Neural cell (in vitro differentiated cells): ENCODE measurements around the gene CEMIP. TPM values are rescaled to one million over a fixed set of nuclear protein-coding genes. Genes with fewer than 3 reads are reported as not detected.

Experiments used
- H2AFZ ChIP-seq: fragments of 200-600, 300-800 bp; sonication (generic), shearing (Covaris generic); 2 replicates; pipeline ENCODE4 v1.6.0; 2014; ENCODE audit warnings: low read depth, mild to moderate bottlenecking, antibody characterized with exemption, low read length, moderate library complexity
- H3F3A ChIP-seq: fragments of 200-600 bp; shearing (Covaris generic); 2 replicates; pipeline ENCODE4 v1.6.1; 2016; ENCODE audit warnings: mild to moderate bottlenecking, moderate library complexity, mixed read lengths, antibody characterized with exemption, low read length; ENCODE audit not compliant: insufficient read depth, poor library complexity, severe bottlenecking
- H3K27ac ChIP-seq: fragments of 200-600, 300-800 bp; sonication (generic), shearing (Covaris generic); 2 replicates; pipeline ENCODE4 v1.5.1; 2014; ENCODE audit warnings: mild to moderate bottlenecking, low read length, moderate library complexity
- H3K27me3 ChIP-seq: fragments of 300-800, 200-600 bp; sonication (generic), shearing (Covaris generic); 2 replicates; pipeline ENCODE4 v1.6.0; 2014; ENCODE audit warnings: mild to moderate bottlenecking, low read depth, low read length, moderate library complexity; ENCODE audit not compliant: insufficient read depth
- H3K36me3 ChIP-seq: fragments of 300-800, 200-600 bp; sonication (generic), shearing (Covaris generic); 2 replicates; pipeline ENCODE4 v1.5.1; 2014; ENCODE audit warnings: mild to moderate bottlenecking, antibody characterized with exemption, low read length, moderate library complexity; ENCODE audit not compliant: insufficient read depth
- H3K4me2 ChIP-seq: fragments of 300-800, 200-600 bp; sonication (generic), shearing (Covaris generic); 2 replicates; pipeline ENCODE4 v1.6.0; 2014; ENCODE audit warnings: mild to moderate bottlenecking, low read length
- H3K4me3 ChIP-seq: fragments of 300-800, 200-600 bp; sonication (generic), shearing (Covaris generic); 2 replicates; pipeline ENCODE4 v1.5.1; 2014; ENCODE audit warnings: mild to moderate bottlenecking, low read length, moderate library complexity
- H3K79me2 ChIP-seq: fragments of 200-600 bp; shearing (Covaris generic); replicated peaks from 2 replicates; pipeline ENCODE4 v1.6.0; 2014; ENCODE audit warnings: mild to moderate bottlenecking, low read length, moderate library complexity; ENCODE audit not compliant: insufficient read depth
- H3K9ac ChIP-seq: fragments of 300-800, 200-600 bp; sonication (generic), shearing (Covaris generic); 2 replicates; pipeline ENCODE4 v1.6.1; 2016; ENCODE audit warnings: mild to moderate bottlenecking, low read length, mixed read lengths
- H3K9me2 ChIP-seq: fragments of 200-600 bp; shearing (Covaris generic); 2 replicates; pipeline ENCODE4 v1.6.1; 2016; ENCODE audit warnings: mild to moderate bottlenecking, low read length, mixed read lengths; ENCODE audit not compliant: insufficient read depth
- H3K9me3 ChIP-seq: fragments of 200-600, 300-800 bp; sonication (generic), shearing (Covaris generic); 2 replicates; pipeline ENCODE4 v1.6.1; 2016; ENCODE audit warnings: mild to moderate bottlenecking, mixed run types, low read length, moderate library complexity, mixed read lengths
- H4K20me1 ChIP-seq: fragments of 200-600 bp; shearing (Covaris generic); 2 replicates; pipeline ENCODE4 v1.6.1; 2016; ENCODE audit warnings: mild to moderate bottlenecking, mixed run types; ENCODE audit not compliant: insufficient read depth
- CTCF ChIP-seq: fragments of 450-650 bp; IDR thresholded peaks from 2 replicates; pipeline ENCODE4 v1.5.1; 2014; ENCODE audit warnings: antibody characterized with exemption, mild to moderate bottlenecking, moderate library complexity; ENCODE audit not compliant: poor library complexity, severe bottlenecking
- EP300 ChIP-seq: fragments of 450-650 bp; conservative IDR thresholded peaks from 2 replicates; pipeline ENCODE4 v1.6.1; 2014; ENCODE audit warnings: antibody characterized with exemption, mild to moderate bottlenecking, moderate library complexity; ENCODE audit not compliant: poor library complexity, severe bottlenecking
- EZH2 ChIP-seq: fragments of 200-600, 300-800 bp; shearing (Covaris generic), sonication (generic); IDR thresholded peaks from 2 replicates; pipeline ENCODE4 v1.6.1; 2014; ENCODE audit warnings: antibody characterized with exemption, low read length, borderline replicate concordance, mild to moderate bottlenecking; ENCODE audit not compliant: insufficient read depth, poor library complexity, severe bottlenecking
- MXI1 ChIP-seq: fragments of 450-650 bp; conservative IDR thresholded peaks from 2 replicates; pipeline ENCODE4 v1.6.1; 2014; ENCODE audit warnings: antibody characterized with exemption, mild to moderate bottlenecking; ENCODE audit not compliant: poor library complexity, severe bottlenecking
- POLR2AphosphoS5 ChIP-seq: IDR thresholded peaks from 2 replicates; pipeline ENCODE4 v1.6.1; 2012
- RAD21 ChIP-seq: fragments of 450-650 bp; conservative IDR thresholded peaks from 2 replicates; pipeline ENCODE4 v1.6.1; 2014; ENCODE audit warnings: antibody characterized with exemption, mild to moderate bottlenecking, moderate library complexity
- REST ChIP-seq: IDR thresholded peaks from 2 replicates; pipeline ENCODE4 v1.6.1; 2012; ENCODE audit warnings: borderline replicate concordance
- SMC3 ChIP-seq: fragments of 450-650 bp; conservative IDR thresholded peaks from 2 replicates; pipeline ENCODE4 v1.6.1; 2014; ENCODE audit warnings: antibody characterized with exemption, mild to moderate bottlenecking, moderate library complexity; ENCODE audit not compliant: poor library complexity
- TAF1 ChIP-seq: IDR thresholded peaks from 2 replicates; pipeline ENCODE4 v1.6.1; 2012; ENCODE audit warnings: low read depth
- polyA plus RNA-seq: library from polyadenylated mRNA; depleted of rRNA; stranded (reverse); fragments of >200 nt; gene quantifications from 2 replicates; pipeline ENCODE4 v1.2.3, GENCODE V29; 2014

CEMIP gene
- polyA plus RNA-seq, 1 donor from 2014 or later = 0.04 TPM

GRCh38 chr15:80912673-80913072 is 133.5 kb downstream of the CEMIP start:
- H3K9me3 ChIP-seq = no peaks in the 10 kb centered on the region
- no peak overlapping the region for H2AFZ ChIP-seq
- H3K9me2 ChIP-seq = no peaks in the 10 kb centered on the region
- H3K36me3 ChIP-seq = no peaks in the 10 kb centered on the region
- no peaks in the 10 kb centered on the region for H4K20me1 ChIP-seq
- H3K9ac ChIP-seq = no peak overlapping the region
- TF ChIP-seq EP300 = no peak
- no peak for TF ChIP-seq CTCF
- no peak for TF ChIP-seq EZH2
- TF ChIP-seq REST = no peak
- TF ChIP-seq MXI1 = no peak
- no peak for TF ChIP-seq TAF1
- TF ChIP-seq RAD21 = no peak
- no peak for TF ChIP-seq POLR2AphosphoS5
- TF ChIP-seq SMC3 = no peak
- H3K27me3 ChIP-seq = no peaks in the 10 kb centered on the region
- no peaks in the 10 kb centered on the region for H3K79me2 ChIP-seq
- no peaks in the 10 kb centered on the region for H3F3A ChIP-seq
- no peak overlapping the region for H3K27ac ChIP-seq
- no peak overlapping the region for H3K4me3 ChIP-seq
- H3K4me2 ChIP-seq = no peak overlapping the region

- H2AFZ ChIP-seq = no peak overlapping the region
- no peak overlapping the region for H3K9ac ChIP-seq
- no peak overlapping the region for H3K4me3 ChIP-seq
- H3K36me3 ChIP-seq = no peaks in the 10 kb centered on the region
- H3F3A ChIP-seq = no peaks in the 10 kb centered on the region
- H3K27ac ChIP-seq = no peak overlapping the region
- no peaks in the 10 kb centered on the region for H4K20me1 ChIP-seq
- no peaks in the 10 kb centered on the region for H3K27me3 ChIP-seq
- no peaks in the 10 kb centered on the region for H3K9me3 ChIP-seq
- no peak overlapping the region for H3K4me2 ChIP-seq
- H3K79me2 ChIP-seq = no peaks in the 10 kb centered on the region
- H3K9me2 ChIP-seq = no peaks in the 10 kb centered on the region
- TF ChIP-seq RAD21 (no peak), REST (no peak), POLR2AphosphoS5 (no peak), SMC3 (no peak), TAF1 (no peak), EP300 (no peak), MXI1 (no peak), EZH2 (no peak), CTCF (no peak)
Measured at GRCh38 chr15:80913541-80913940, 134.4 kb downstream of the CEMIP start.
